Subcutaneous adipose tissue (tissue), 4 donors: ENCODE results near the gene ANKRD11. TPM values are rescaled to one million over a fixed set of nuclear protein-coding genes. Genes with fewer than 3 reads are reported as not detected.

Source experiments
- CTCF ChIP-seq: fragments of 450-650 bp; IDR thresholded peaks from one replicate; pipeline ENCODE4 v1.5.1; 2016; ENCODE audit warnings: low read depth, mild to moderate bottlenecking, control low read depth, antibody characterized with exemption, moderate library complexity
- total RNA-seq, 4 donors: library from RNA; depleted of rRNA; stranded (reverse); fragments of >200 nt; gene quantifications; one replicate each; pipeline ENCODE4 v1.1.0, GENCODE V29; 2016

ANKRD11 gene
- total RNA-seq, 4 donors from 2014 or later = 56.1 to 190 (median 62.6) TPM

GRCh38 chr16:89309438-89310122 is 180.8 kb downstream of the ANKRD11 start:
- TF ChIP-seq CTCF = no peak

GRCh38 chr16:89308391-89309333 is 181.7 kb downstream of the ANKRD11 start:
- TF ChIP-seq CTCF = no peak

GRCh38 chr16:89307421-89307805 is 182.9 kb downstream of the ANKRD11 start:
- TF ChIP-seq CTCF = no peak

GRCh38 chr16:89304941-89305705 is 185.2 kb downstream of the ANKRD11 start:
- no peak for TF ChIP-seq CTCF

GRCh38 chr16:89304181-89304851 is 186.0 kb downstream of the ANKRD11 start:
- no peak for TF ChIP-seq CTCF

GRCh38 chr16:89303617-89304016 is 186.7 kb downstream of the ANKRD11 start:
- TF ChIP-seq CTCF = no peak
